T-helper 2 cell treated with Interferon-gamma antibody and Interleukin-4, amounts not matched to agents 100 ng/mL and 5 ng/mL, for 36 hours (primary cell): Measurements from ENCODE around the gene C9orf57. TPM values are rescaled to one million over a fixed set of nuclear protein-coding genes. Genes with fewer than 3 reads are reported as not detected.
"Not testable (repeated sequence)": the region's sequence is repeated elsewhere in the genome, so short reads cannot be mapped to it uniquely, and the experiment has no call there.

Source experiments
- intact Hi-C: fragments of 100-400 bp; cut with micrococcal nuclease; formaldehyde crosslinking; loops from one replicate; pipeline ENCODE4 v1.15.1; 2023
- total RNA-seq: library from RNA; stranded (reverse); gene quantifications from 2 replicates; pipeline ENCODE4 v1.2.3, GENCODE V29; 2022

The C9orf57 gene, protein sequence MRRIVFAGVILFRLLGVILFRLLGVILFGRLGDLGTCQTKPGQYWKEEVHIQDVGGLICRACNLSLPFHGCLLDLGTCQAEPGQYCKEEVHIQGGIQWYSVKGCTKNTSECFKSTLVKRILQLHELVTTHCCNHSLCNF
- not detected in 2 replicates for total RNA-seq

DNA sequence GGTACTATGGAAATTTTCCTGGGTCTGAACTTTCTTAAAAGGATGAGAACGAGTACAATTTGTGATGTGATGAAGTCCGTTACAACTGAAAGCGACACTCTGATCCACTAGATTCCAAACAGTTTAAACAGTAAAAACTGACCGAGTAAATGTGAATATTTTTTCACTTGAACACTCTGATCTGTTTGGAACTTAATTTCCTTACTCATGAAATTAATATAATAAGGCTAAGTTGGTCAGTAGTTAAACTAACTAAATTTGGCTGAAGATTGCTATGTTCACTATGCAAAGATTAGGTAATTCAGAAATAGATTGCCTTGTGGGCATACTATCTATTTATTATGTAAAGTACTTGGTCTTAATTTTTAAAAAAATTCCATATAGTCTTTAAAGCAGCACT, at the start of gene C9orf57:
Gene C9orf57, minus strand, starts transcription at position 101 of the 400 bp plus-strand sequence. CDS start 1,282 bp downstream, outside the sequence.
- intact Hi-C loops: no loop called here

DNA sequence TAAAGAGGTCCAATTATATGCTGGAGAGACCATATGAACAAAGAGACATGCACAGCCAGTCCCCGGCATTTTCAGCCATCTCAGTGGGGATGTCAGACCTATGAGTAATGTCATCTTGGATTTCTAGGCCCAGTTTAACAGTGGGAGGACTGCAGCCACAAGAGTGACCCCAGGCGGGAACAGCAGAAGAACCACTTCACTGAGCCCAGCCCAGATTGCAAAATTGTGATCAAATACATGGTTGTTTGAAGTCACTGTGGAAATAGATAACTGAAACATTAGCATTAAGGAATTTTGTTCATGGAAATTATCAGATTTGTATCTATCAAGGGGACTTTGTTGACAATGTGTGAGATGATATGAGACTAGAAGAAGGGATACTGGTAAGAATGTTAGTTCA, 42.1 kb upstream of the C9orf57 start:
- intact Hi-C loops: no loop called here

DNA sequence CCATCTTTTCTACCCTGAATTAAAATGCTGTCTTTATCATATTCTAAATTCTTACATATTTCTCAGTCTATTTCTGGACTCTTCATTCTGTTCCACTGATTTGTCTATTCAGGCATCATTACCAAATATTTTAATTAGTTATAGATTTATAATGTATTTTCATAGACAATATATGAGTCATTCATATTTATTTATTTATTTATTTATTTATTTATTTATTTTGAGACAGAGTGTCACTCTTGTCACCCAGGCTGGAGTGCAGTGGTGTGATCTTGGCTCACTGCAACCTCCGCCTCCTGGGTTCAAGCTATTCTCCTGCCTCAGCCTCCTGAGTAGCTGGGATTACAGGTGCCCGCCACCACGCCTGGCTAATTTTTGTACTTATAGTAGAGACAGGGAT, 35.1 kb upstream of the C9orf57 start:
- intact Hi-C loops: not testable (repeated sequence)

DNA sequence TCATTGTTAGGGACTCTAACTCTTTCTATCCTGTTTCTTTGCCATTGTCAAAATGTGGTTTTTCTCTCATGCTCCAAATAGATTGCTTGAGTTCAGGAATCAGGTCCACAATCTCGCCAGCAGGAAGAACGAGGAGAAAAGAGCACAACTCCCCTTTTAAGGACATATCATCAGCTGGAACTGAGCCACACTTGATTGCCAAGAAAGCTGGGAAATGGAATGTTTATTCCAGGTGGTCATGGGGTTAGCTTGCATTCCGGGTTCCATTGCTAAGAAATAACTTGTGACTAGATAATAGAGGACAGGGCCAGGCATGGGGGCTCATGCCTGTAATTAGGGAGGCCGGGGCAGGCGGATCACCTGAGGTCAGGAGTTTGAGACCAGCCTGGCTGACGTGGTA, 32.4 kb upstream of the C9orf57 start:
- intact Hi-C loops: no loop called here

DNA sequence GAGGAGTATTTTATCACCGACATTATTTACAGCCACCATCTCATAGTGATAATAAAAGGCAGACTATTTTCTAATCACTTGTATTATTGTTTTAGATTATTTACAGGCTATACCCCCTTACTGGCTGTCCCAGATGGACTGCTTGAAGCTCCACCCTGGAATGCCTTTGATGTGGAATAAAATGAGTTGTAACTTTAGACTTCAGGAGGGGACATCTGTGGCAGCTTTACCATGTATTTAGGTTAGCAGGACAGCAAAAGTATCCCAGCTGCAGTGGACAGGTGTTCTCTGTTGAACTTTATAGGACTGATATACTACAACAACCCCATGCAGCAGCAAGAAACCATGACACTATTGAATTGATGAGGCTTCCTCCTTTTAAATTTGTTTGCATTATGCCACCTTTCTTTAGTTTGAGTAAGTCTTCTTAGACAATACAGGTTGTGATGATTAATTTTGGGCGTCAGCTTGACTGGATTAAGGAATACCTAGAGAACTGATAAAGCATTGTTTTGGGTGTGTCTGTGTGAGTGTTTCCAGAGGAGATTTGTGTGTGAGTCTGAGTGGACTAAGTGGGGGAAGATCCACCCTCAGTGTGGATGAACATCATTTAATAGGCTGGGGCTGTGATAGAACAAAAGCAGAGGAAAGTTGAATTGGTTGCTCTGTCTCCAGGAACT, 29.2 kb upstream of the C9orf57 start:
- intact Hi-C loops: no loop called here

DNA sequence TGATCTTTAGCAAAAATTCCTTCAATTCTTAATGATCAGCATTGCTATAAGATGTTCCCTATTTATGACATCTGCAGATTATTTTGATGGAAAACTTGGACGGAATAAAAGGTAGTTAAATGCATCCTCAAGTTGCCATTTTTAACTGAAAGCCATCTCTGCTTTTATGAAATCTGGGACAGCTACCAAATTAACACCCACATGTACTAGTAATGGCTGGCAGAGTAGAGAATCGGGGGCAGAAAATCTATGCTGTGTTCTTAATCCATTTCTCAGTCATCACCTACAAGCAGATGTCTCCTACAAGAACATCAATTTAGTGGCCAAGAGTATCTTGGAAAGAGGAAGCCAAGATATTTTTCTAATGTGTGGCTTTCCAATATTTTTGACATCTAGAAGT, 22.1 kb upstream of the C9orf57 start:
- intact Hi-C loops: no loop called here

DNA sequence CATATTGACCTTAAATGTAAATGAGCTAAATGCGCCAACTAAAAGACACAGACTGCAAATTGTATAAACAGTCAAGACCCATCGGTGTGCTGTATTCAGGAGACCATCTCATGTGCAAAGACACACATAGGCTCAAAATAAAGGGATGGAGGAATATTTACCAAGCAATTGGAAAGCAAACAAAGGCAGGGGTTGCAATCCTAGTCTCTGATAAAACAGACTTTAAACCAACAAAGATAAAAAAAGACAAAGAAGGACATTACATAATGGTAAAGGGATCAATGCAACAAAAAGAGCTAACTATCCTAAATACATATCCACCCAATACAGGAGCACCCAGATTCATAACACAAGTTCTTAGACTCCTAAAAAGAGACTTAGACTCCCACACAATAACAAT, 14.3 kb upstream of the C9orf57 start:
- intact Hi-C loops: not testable (repeated sequence)

DNA sequence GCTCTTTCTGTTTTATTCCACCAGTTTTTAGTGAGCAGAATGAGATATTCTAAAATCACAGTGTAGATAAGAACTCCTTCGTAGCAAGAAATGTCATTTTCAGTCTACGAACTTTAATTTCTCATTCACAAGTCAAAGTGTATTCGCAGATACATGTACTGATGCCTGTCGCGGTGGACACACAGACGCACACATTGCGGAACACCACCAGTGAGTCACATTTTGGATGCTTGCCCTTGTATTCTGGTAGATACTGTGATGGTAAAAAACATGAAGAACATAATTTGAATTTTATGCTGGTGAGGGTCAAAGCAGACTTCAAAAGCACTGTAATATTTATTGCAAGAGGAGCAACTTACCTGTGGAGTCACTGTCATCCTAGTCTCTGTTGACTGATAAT, 4.7 kb upstream of the C9orf57 start:
- intact Hi-C loops: no loop called here

DNA sequence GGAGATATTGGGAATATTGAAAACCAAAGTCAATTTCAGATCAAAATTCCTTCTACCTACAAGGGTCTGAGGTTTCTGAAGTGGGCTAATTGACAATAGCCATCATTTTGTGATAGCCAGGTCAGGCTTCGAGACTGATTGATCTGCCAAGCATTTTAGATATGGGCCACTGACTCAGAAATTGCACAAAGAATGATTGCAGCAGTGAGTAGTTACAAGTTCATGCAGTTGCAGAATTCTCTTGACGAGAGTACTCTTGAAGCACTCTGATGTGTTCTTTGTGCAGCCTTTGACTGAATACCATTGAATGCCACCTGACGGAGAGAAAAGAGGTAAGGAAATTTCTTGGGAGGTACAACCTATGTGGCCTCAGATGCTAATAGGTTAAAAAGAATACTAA, 8.3 kb downstream of the C9orf57 start:
- intact Hi-C loops: no loop called here

DNA sequence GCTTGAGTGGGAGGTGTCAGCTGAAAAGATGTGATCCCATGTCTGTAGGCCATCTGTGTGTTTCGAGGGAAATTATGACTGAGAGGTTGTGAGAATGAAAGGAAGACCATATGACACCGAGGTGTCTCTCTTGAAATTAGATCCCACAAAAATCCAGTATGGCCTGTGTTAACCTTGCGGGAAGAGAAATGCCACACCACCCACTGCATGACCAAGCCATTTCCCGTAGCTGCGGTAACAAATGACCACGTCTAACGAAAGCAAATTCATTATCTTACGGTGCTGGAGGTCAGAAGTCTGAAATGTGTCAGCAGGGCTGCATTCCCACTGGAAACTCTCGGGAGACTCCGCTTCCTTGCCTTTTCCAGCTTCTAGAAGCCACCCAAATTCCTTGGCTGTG, 11.6 kb downstream of the C9orf57 start:
- intact Hi-C loops: no loop called here

DNA sequence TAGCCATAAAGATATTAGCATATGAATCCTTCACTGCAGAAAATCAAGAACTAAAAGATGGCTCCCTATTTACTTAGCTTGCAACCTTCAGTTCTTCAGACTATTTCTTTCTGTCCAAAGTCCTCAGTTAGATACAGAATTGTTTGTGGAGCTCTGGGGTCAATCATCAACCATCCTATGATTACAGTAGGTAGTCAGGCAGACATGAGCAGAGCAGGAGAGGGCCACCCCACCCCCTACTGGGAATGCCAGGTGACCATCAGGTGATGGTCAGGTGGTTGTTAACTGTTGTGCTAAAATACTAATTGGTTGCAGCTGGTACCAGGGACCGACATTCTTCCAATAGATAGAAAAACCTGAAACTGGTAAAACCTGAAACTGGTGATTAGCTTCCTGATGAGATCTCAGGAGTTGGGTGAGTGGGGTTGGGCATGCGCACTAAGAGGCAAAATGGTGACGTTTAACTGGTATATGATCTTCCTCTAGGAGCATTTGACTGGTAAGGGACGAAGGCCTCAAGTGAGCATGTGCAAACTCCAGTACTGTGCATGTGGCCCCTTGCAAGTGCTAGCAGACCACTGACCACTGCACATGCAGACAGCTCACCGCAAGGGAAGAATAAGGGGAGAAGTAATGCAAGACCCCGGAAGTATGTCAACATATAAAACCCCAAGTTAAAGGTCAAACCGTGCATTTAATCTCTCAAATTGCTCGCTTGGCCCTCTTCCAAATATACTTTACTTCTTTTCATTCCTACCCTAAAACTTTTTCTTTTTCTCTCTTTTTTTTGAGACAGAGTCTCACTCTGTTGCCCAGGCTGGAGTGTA, 13.6 kb downstream of the C9orf57 start:
- intact Hi-C loops: no loop called here

DNA sequence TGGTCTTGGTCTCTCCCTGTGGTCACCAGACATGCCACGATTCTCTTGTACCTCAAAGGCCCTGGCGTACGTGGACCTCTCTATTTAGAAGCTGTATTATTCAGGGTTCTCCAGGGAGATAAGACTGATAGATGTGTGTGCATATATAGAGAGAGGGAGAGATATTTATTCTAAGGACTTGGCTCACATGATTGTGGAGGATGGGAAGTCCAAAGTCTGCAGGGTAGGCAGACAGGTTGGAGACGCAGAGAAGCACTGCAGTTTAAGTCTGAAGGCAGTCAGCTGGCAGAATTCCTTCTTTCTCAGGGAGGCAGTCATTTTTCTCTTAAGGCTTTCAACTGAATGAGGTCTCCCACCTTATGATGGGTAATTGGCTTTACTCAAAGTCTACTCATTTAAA, 16.3 kb downstream of the C9orf57 start:
- intact Hi-C loops: no loop called here

DNA sequence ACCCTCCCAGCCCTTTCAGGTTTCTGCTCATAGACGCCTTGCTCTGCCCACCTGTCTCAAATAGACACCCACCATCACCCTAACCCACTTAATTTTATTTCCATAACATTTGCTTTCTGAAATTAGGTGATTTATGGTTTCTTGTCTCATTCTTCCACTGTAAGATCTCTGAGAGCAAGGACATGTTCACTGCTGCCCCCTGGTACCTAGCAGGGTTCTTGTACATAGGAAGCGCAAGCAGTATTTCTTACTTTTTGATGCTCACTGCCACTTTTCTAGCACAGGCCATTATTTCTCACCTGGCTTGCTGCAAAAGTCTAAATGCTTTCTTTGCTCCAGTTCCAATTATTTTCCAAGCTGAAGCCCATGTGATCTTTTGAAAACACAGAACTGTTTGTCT, 16.8 kb downstream of the C9orf57 start:
- intact Hi-C loops: no loop called here

DNA sequence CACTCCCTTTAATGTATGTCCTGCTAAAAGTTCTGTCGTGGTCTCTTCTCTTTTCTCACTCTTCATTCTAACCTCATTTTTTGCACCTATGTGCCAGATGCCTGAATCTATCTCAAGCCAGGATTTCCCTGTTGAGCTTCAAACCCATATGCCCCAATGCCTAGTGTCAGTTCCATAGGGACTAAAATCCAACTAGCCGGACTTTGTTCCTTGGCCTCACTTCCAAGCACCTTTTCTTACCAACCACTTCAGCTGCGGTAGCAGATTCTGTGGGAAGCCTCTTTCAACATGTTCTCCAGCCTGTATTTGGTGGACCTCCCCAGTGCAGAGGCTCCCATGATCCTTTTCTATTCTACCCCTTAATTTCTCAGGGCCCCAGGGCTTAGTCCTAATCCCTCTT, 17.5 kb downstream of the C9orf57 start:
- intact Hi-C loops: no loop called here

DNA sequence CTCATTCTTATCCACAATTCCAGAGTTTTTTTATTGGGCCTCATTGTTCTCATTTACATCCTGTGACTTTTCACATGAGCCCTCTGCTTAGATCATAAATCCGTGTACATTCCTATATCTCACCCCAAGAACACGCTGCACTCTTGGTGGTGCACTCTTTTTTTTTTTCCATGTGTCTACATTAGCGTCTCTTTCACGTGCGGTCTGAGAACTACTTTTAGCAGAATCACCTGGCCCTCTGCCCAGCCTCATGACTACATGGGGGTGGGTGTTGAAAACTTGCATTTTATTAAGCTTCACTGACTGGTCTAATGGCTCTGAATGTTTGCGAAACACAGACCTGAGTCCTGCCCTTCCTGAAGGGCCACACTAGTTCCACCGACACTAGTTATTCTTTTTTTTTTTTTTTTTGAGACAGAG, 18.6 kb downstream of the C9orf57 start:
- intact Hi-C loops: no loop called here

DNA sequence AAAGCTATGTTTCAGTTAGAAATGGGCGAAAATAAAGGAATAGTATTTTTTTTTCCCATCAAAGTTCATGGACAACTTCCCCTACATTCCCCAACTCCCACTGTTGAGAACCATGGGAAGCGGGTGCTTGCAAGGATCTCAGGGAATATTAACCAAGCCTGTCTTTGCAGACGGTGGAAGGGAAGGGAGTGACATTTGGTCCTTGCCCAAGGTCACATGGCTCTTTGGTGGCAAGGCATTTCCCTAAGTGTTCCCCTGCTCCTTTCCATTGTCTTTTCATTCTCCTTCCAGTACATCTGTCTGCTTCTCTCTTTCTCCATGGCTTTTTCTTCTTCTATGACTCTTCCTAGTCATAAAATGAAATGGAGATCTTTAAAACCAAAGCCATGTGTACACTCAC, 19.0 kb downstream of the C9orf57 start:
- intact Hi-C loops: no loop called here

DNA sequence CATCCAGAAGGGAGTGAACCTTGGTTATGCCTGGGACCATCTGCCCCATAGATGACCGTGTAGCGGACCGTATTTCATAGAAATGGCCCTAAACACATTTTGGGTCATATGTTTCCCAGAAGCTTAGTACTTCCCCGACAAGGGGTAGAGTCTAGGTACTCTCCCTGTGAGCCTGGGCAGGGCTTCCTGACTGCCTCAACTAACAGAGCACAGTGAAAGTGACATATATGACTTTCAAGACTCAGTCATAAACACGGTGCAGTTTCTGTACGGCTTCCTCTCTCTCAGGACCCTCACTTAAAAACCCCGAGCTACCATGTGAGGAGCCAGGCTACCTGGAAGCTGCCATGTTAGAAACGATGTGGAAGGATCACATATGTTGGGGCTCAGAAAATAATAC, 20.9 kb downstream of the C9orf57 start:
- intact Hi-C loops: loop anchor here (1.0 to 10.0 kb wide), 3 partner anchors 233 to 985 kb away; no protein-coding TSS in a partner anchor

DNA sequence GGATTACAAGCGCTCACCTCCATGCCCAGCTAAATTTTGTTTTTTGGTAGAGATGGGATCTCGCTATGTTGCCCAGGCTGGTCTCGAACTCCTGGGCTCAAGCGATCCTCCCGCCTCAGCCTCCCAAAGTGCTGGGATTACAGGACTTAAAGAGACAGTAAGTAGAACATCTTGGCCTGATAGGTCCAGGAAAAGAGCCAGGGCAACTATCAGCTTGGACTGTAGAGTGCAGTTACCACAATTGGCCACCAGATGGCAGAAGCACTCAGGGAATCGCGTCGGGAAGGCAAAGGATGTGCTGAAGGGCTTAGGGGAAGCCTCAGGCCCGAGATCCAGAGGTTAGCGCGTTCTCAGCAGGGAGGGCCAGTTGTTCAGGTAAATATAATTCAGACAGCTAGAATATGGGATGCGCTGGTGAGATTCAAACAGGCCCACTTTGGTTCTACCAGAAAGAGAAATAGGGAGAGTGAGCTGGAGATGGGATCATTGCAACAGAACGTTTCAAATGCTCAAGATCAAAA, 21.5 kb downstream of the C9orf57 start:
- intact Hi-C loops: loop anchor here (1.0 to 10.0 kb wide), 3 partner anchors 233 to 986 kb away; no protein-coding TSS in a partner anchor

DNA sequence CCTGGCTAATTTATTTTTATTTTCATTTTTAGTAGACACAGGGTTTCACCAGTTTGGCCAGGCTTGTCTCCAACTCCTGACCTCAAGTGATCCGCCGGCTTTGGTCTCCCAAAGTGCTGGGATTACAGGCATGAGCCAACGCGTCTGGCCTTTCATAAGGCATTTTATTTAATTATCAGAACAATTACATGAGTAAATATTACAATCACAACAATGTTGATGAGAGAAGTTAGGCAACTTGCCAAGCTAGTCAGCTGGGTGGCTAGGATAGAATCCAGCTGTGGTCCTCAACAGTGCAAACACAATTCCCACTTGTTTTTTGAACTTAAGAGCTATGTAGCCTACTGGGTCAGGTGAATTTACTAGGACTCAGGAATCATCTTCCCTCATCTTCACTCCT, 22.0 kb downstream of the C9orf57 start:
- intact Hi-C loops: loop anchor here (5.0 to 10.0 kb wide), 2 partner anchors 559 to 986 kb away; no protein-coding TSS in a partner anchor

DNA sequence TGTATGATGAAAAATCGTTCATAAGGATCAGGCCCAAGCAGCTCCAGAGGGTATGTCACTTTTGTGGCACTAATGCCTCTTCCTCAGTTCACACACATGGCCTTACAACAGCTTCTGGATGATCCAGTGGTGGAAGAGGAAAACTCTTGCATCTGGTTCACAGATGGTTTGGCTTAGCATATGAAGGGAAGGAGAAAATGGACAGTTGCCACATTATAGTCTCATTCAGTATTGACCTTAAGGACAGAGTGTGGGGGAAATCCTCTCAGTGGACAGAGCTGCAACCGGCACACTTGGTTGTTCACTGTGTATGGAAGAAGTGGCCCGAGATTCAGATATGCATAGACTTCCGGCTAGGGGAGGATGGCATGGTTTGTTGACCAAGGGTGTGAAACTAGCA, 22.8 kb downstream of the C9orf57 start:
- intact Hi-C loops: loop anchor here (5.0 to 10.0 kb wide), 2 partner anchors 560 to 987 kb away; no protein-coding TSS in a partner anchor

DNA sequence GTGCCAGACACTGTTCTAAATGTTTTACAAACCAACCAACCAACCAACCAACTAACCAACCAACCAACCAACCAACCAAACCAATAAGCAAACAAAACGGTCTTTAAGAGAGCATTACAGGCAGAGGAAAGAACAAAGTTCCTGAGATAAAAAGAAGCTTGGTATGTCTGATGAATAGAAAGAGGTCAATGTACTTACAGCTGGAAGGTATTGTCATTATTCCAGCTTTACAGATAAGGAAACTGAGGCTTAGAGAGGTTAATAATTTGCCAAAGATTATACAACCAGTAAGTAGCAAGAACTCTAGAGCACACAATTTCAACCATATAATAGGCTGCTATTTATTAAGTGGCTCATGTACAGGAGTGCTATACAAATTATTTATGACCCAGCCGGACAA, 29.6 kb downstream of the C9orf57 start:
- intact Hi-C loops: loop anchor here (10.0 kb wide), 1 partner anchor 994 kb away; no protein-coding TSS in a partner anchor

DNA sequence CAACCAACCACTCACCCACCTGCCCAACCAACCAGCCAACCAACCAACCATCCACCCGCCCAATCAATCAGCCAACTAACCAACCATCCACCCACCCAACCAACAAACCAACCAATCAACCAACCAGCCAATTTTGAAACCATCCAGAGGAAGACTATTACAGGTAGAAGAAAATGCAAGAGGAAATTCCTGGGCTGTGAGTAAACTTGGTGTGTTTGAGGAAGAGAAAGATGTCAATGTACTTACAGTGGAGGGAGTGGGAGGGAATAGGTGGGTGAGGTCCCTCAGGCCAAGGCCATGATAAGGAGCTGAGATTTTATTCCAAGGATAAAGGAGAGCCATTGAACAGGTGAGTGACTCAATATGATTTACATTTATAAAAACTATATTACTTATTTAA, 30.4 kb downstream of the C9orf57 start:
- intact Hi-C loops: loop anchor here (10.0 kb wide), 1 partner anchor 995 kb away; no protein-coding TSS in a partner anchor
